Ecto neural progenitor cell (in vitro differentiated cells): ENCODE measurements around the gene TBC1D13.
"Not testable (repeated sequence)": the region's sequence is repeated elsewhere in the genome, so short reads cannot be mapped to it uniquely, and the experiment has no call there.

Experiments
- DNase-seq: peaks from one replicate; pipeline ENCODE4 v3.0.0-alpha.2; 2018; ENCODE audit warnings: low spot score

Gene TBC1D13

GRCh38 chr9:128821584-128822406, 34.7 kb downstream of the TBC1D13 start:
- no peak for DNase-seq

DNA sequence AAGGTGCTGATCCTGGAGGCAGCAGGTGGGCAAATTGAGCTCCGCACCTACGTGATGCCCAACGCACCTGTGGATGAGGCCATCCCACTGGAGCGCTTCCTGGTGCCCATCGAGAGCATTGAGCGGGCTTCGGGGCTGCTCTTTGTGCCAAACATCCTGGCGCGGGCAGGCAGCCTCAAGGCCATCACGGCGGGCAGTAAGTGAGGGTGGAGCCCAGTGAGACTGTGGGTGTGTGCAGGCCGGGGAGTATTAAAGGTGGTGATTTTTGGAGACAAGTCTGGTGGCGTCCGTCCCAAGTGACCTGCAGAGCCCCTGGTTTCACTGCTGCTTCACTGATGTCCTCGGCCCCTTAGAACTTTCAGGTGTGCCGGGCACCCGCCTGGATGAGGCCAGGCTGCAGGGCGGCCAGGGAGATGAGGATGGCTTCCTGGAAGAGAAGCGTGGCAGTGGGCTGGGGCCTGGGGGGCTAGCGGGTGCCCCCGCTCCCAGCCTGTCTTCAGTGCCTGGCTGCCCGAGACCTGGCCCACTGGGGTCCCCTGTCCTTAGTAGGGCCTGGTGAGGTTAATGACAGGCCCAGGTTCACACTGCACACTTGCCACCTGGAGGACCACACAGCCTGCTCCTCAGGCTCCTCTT, 35.5 kb downstream of the TBC1D13 start:
- DNase-seq, result no peak

- DNase-seq, result no peak
These were observed 36.4 kb downstream of the TBC1D13 start for GRCh38 chr9:128823362-128823902.

DNA sequence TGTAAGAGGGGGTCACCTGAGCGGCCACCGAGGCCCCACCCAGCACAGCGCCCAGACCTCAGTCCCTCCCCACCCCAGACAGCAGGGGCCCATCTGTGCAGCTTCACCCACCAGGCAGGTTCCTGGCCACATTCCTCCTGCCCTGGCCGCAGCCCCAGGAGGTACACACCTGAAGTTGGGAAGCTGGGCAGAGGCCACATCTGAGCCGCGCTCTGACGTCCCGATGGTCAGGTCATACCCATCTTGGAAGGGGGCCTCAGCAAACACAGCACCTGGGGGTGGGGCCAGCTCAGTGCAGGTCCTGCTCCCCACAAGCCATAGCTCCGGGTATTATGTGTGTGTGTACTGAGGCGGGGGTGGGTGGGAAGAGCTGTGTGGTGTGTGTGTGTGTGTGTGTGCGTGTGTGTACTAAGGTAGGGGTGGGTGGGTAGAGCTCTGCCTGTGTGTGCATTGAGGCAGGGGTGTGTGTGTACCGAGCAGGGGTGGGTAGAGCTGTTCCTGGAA, 36.9 kb downstream of the TBC1D13 start:
- no peak for DNase-seq

DNA sequence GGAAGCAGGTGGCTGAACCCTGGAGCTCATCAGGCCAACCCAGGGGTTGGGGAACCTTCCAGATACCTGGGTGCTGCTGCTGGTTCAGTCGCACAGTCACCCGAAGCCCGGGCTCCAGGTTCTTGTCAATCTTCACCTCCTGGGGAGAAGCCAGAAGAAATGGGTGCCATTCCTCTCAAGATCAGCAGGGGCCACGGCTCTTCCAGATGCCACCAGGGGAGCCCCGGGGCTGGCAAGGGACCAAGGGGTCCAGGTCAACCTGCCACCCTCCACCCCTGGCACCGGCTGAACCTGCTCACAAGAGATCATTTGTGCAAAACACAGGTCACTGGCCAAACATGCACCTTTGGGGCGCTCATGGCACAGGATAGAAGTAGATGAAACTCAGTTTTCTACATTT, 37.9 kb downstream of the TBC1D13 start:
- no peak for DNase-seq

GRCh38 chr9:128825923-128826700, 39.1 kb downstream of the TBC1D13 start:
- DNase-seq, result no peak

DNA sequence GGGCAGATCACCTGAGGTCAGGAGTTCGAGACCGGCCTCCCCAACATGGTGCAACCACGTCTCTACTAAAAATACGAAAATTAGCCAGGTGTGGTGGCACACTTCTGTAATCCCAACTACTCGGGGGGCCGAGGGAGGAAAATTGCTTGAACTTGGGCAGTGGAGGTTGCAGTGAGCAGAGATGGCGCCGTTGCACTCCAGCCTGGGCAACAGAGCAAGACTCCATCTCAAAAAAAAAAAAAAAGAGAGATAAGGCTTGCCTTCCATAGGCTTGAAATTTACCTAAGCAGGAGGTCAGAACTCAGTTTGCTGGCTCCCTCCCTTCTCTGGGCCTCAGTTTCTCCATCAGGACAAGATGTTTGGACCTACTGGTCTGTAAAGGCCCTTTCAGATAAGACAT, 41.2 kb downstream of the TBC1D13 start:
- DNase-seq, result no peak

DNA sequence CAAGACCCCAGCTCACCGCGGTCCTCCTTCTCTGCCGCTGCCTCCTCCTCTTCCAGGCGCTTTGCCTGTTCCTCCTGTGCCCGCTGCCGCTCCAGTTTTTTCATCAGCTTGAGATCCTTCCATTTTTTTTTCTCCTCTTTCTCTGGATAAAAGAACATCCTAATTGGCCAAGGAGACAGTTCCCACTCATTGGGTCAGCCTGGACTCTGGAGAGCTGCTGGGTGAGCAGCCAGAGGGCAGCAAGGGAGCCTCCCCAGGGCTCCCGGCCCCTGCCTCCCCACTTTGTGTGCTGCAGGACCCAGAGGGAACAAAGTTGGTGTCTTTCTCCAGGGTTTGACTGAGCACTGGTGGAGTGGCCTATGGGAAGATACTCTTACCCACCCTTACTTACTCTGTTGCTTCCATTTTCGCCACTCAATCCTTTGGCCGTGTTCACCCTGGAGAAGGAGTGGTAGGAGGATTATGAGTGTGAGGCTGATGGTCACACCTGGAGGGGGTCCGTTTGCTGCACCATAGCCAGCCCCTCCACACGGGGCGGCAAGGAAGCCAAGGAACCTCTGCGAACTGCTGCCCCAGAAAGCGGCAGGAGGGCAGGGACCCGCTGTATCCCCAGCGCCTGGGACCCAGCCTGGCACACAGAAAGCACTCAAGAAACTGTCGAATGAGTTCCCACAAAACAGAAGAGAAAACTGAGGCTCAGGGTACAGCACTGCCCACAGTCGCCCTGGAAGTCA, 41.8 kb downstream of the TBC1D13 start:
- DNase-seq, result no peak

DNA sequence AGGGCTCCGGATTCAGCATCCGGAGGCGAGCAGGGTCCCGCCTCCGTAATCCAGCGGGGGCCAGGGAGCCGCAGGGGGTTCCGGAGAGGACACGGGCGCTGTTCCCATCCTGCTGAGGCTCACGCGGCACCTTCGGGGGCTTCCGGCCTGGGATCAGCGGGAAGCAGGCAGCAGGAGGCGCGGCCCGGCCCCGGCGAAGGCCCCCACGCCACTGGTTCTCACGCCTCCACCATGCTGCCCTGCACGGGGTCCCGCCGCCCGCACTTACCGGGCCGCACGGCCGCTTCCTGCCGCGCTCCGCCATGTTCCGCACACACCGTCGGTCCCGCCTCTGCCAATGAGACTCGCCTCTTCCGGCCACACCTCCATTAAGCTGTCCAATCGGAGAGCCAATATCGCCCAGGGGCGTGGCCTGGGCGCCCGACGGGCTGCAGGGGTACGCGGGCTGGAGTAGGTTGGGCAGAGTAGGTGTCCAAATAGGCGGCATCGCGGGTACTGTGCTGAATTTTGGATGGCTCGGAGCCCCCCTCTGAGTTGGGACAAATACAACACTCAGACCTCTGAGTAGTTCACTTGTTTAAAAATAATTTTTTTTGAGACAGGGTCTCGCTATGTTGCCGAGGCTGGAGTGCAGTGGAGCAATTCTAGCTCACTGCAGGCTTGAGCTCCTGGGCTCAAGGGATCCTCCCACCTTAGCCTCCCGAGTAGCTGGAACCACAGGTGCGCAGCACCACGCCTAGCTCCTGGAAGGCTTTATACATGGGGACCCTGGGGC, 42.6 kb downstream of the TBC1D13 start, which contains the start of gene SPOUT1:
Gene SPOUT1, minus strand, starts transcription at position 318 of the 775 bp plus-strand sequence. Its CDS starts 14 bp downstream, at position 304.
- DNase-seq, result peak; percentile 95

DNA sequence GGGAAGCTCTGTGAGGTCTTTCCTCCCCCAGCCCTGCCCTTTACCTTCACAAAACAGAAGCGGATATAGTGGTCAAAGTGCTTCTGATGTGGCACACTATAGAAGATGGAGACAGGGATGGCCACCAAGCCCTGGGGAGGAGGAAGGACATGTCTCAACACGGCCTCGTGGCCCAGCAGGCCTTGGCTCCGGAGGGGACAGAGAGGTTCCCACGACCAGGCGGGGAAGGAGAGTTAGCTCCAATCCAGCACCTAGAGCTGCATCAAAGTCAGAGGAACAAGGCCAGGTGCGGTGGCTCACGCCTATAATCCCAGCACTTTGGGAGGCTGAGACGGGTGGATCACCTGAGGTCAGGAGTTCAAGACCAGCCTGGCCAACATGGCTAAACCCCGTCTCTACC, 46.6 kb downstream of the TBC1D13 start:
- DNase-seq, result no peak

DNA sequence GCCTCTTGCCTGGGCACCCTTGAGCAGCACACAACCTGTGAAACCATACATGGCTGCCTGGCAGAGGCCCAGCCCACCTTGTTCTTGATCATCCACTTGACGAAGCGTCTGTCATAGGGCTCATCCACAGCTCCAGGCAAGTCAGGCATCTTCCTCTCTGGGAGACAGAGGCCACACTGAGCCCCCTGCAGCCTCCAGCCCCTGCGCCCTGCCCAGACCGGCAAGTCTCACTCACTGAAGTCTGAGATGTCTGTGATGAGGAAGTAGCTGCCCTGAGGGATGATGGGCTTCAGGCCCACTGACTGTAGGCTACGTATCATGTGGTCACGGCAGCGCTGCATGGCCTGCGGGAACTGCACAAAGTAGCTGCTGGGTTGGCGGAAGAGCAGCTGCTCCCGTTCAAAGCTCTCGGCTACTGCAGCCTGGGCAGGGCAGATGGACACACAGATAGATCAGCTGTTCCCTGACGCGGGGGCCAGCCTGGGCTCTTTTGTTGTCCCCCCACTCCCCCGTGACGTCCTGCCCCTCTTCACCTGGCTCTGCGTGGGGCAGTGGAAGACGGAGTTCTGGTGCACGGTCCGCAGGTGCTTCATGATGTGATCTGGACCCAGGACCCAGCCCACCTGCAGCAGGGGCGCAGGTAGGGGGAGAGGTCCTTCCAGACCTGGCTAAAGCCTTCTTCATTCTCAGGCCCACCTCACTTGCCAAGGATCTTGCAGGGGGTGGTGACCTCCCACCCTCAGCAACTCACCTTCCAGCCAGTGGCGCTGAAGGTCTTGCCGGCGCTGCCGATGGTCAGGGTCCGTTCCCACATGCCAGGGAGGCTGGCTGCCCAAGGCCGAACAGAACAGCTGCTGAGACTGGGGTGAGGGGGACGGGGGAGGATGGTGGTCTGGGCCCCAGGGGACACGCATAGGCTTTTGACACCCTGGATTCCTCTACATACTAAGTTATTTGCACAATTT, 48.5 kb downstream of the TBC1D13 start:
- no peak for DNase-seq

DNA sequence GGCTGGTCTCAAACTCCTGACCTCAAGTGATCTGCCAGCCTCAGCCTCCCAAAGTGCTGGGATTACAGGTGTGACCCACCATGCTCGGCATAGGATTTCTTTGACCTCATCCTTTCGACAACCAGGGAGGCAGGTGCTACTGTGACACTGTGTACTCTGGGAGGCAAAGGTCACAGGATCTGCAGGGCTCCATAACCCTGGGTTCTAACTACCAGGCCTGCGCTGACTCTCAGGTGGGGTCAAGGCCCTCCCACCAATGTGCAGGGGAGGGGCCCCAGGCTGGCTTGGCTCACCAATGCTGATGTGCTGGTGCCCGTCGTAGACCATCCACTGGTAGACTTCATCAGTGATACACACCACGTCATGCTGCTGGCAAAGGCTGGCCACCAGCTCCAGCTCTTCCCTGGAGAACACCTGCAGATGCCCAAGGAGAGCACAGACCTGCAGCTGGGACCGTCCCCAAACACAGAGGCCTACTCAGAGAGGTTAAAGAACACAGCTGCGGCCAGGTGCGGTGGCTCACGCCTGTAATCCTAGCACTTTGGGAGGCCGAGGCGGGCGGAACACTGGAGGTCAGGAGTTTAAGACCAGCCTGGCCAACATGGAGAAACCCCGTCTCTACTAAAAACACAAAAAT, 49.6 kb downstream of the TBC1D13 start:
- no peak for DNase-seq

DNA sequence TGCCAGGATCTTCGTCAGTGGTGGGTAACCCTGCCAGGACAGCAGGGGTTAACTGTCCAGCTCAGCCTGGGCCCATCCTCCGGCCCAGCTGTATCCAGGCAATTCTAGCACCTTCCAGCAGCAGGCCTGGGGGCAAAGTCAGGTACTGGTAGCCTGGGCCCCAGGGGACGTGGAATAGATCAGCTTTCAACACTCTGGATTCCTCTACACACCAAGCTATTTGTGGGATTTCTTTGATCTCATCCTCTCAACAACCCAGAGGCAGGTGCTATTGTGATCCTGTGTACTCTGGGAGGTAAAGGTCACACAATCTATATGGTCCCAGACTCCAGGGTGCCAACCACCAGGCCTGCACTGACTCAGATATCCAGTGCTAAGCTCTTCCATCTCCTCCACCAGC, 51.3 kb downstream of the TBC1D13 start:
- no peak for DNase-seq

- DNase-seq, result no peak
These were observed 53.5 kb downstream of the TBC1D13 start for GRCh38 chr9:128840524-128840923.

DNA sequence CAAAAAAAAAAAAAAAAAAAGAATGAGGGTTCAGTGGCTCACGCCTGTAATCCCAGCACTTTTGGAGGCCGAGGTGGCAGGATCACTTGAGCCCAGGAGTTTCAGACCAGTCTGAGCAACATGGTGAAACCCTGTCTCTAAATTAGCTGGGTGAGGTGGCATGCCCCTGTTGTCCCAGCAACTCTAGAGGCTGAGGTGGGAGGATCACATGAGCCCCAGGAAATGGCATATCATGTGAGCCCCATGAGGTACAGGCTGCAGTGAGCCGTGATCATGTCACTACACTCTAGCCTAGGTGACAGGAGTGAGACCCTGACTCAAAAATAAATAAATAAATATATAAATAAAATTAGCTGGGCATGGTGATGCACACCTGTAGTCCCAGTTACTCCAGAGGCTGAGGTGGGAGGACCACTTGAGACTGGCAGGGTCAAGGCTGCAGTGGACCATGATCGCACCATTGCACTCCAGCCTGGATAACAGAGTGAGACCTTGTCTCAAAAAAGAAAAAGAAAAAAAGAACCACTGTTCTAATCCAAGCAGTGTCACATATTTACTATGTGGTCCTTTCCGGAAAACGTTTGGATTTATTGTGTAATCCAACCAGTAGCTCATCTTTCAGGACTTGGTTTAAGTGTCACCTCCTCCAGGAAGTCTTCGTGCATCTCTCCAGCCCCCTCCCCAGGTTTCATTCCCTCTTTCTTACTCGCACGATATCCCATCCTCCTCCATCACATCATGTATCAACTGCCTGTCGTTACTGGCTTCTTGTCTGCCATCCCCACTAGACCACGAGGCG, 54.8 kb downstream of the TBC1D13 start:
- DNase-seq, result no peak

- not testable (repeated sequence) for DNase-seq
These were observed 56.1 kb downstream of the TBC1D13 start for GRCh38 chr9:128843171-128843570.

- peak; percentile 68 for DNase-seq
These were observed 58.3 kb downstream of the TBC1D13 start for GRCh38 chr9:128845186-128845931.

GRCh38 chr9:128846680-128847030, 59.6 kb downstream of the TBC1D13 start:
- no peak for DNase-seq
